CD14-positive monocyte (primary cell): Measurements from ENCODE around the gene KIF17. TPM values are rescaled to one million over a fixed set of nuclear protein-coding genes. Genes with fewer than 3 reads are reported as not detected.
A peak's percentile ranks its signal among the peaks of the same experiment; 100 is the strongest.

Source experiments
- DNase-seq, 3 donors: peaks; one replicate each; pipeline ENCODE4 v3.0.0-alpha.2; 2011 to 2022
- H2AFZ ChIP-seq: 2 replicates; pipeline ENCODE4 v1.6.0; 2012; ENCODE audit warnings: mild to moderate bottlenecking, low read depth, low read length, inconsistent platforms; ENCODE audit not compliant: insufficient read depth, poor library complexity, severe bottlenecking
- H3K27ac ChIP-seq, 2 donors: 1 replicate in 1 of 2; 2 replicates in 1 of 2; pipeline ENCODE4 v1.5.1; 2012 to 2013; ENCODE audit warnings: low read length in 2 of 2, control low read depth in 1 of 2, inconsistent platforms in 1 of 2, low read depth in 1 of 2, mild to moderate bottlenecking in 1 of 2
- H3K27me3 ChIP-seq, 2 donors: one replicate each; pipeline versions ENCODE4 v1.6.0 to v1.6.1; 2011 to 2013; ENCODE audit warnings: low read length in 2 of 2; ENCODE audit not compliant: control insufficient read depth in 2 of 2, insufficient read depth in 2 of 2
- H3K36me3 ChIP-seq, 2 donors: replicated peaks in 1 of 2; 1 replicate in 1 of 2; 2 replicates in 1 of 2; pipeline versions ENCODE4 v1.5.1 to v1.6.1; 2012 to 2013; ENCODE audit warnings: low read length in 2 of 2, control low read depth in 1 of 2, inconsistent platforms in 1 of 2, mild to moderate bottlenecking in 1 of 2; ENCODE audit not compliant: insufficient read depth in 2 of 2, control insufficient read depth in 1 of 2
- H3K4me1 ChIP-seq, 2 donors: 1 replicate in 1 of 2; 2 replicates in 1 of 2; pipeline versions ENCODE4 v1.5.1 to v1.6.1; 2012 to 2013; ENCODE audit warnings: low read length in 2 of 2, control low read depth in 1 of 2, inconsistent platforms in 1 of 2, mild to moderate bottlenecking in 1 of 2, moderate library complexity in 1 of 2; ENCODE audit not compliant: insufficient read depth in 2 of 2, control insufficient read depth in 1 of 2
- H3K4me2 ChIP-seq: replicated peaks from 2 replicates; pipeline ENCODE3; 2012; ENCODE audit warnings: low read length, moderate library complexity, mild to moderate bottlenecking; ENCODE audit not compliant: poor library complexity, severe bottlenecking; ENCODE audit errors: extremely low read depth
- H3K4me3 ChIP-seq, 3 experiments: fragments of 200-600 bp in 1 of 3; sonication (generic) in 1 of 3; replicated peaks in 1 of 3; 1 replicate in 2 of 3; 2 replicates in 1 of 3; pipeline ENCODE4 v1.5.1; 2011 to 2013; ENCODE audit warnings: low read length in 3 of 3, mild to moderate bottlenecking in 3 of 3, control low read depth in 2 of 3, low read depth in 2 of 3, inconsistent platforms in 1 of 3, moderate library complexity in 1 of 3
- H3K79me2 ChIP-seq: 2 replicates; pipeline ENCODE4 v1.6.0; 2012; ENCODE audit warnings: mild to moderate bottlenecking, control low read depth, inconsistent platforms, low read length, moderate library complexity; ENCODE audit not compliant: insufficient read depth
- H3K9ac ChIP-seq: 2 replicates; pipeline ENCODE4 v1.6.0; 2017; ENCODE audit warnings: low read length, mild to moderate bottlenecking; ENCODE audit not compliant: insufficient read depth, poor library complexity, severe bottlenecking
- H3K9me3 ChIP-seq, 2 donors: replicated peaks in 1 of 2; 1 replicate in 1 of 2; 2 replicates in 1 of 2; pipeline versions ENCODE4 v1.5.1 to v1.6.1; 2012 to 2013; ENCODE audit warnings: low read length in 2 of 2, control low read depth in 1 of 2; ENCODE audit not compliant: control insufficient read depth in 1 of 2, insufficient read depth in 1 of 2
- H4K20me1 ChIP-seq: 2 replicates; pipeline ENCODE4 v1.6.0; 2012; ENCODE audit warnings: mild to moderate bottlenecking, low read length, control low read depth, moderate library complexity; ENCODE audit not compliant: insufficient read depth
- H3K27ac Mint-ChIP-seq, 7 donors: one replicate each; pipeline ENCODE4 v1.8.0; 2020; ENCODE audit warnings: mild to moderate bottlenecking in 7 of 7, mixed read lengths in 7 of 7, moderate library complexity in 6 of 7, inconsistent platforms in 2 of 7
- H3K27me3 Mint-ChIP-seq, 3 donors: one replicate each; pipeline ENCODE4 v1.8.0; 2021 to 2022; ENCODE audit warnings: low read depth in 3 of 3, mild to moderate bottlenecking in 3 of 3, mixed read lengths in 3 of 3, moderate library complexity in 3 of 3, inconsistent platforms in 1 of 3
- H3K36me3 Mint-ChIP-seq, 2 donors: one replicate each; pipeline ENCODE4 v1.8.0; 2020; ENCODE audit warnings: mixed read lengths in 2 of 2, inconsistent platforms in 1 of 2, mild to moderate bottlenecking in 1 of 2
- H3K4me1 Mint-ChIP-seq: one replicate; pipeline ENCODE4 v1.8.0; 2020; ENCODE audit warnings: mild to moderate bottlenecking, mixed read lengths
- H3K4me3 Mint-ChIP-seq, 2 donors: one replicate each; pipeline ENCODE4 v1.8.0; 2020; ENCODE audit warnings: mild to moderate bottlenecking in 2 of 2, mixed read lengths in 2 of 2, moderate library complexity in 1 of 2
- H3K9me3 Mint-ChIP-seq, 7 donors: one replicate each; pipeline ENCODE4 v1.8.0; 2020 to 2022; ENCODE audit warnings: mixed read lengths in 7 of 7, mild to moderate bottlenecking in 6 of 7, moderate library complexity in 6 of 7, inconsistent platforms in 2 of 7
- WGBS: methylation state at CpG from one replicate; pipeline ENCODE4 v1.1.5; 2013; ENCODE audit warnings: missing lambda C conversion rate; ENCODE audit not compliant: insufficient coverage; 5-methylcytosine and 5-hydroxymethylcytosine counted together
- intact Hi-C, 2 donors: fragments of 100-400 bp; cut with micrococcal nuclease; formaldehyde crosslinking; loops; one replicate each; pipeline versions ENCODE4 v1.15.0 to v1.15.1; 2023
- polyA plus RNA-seq, 3 donors: library from polyadenylated mRNA; depleted of rRNA in 1 of 3; unstranded in 2 of 3; stranded (reverse) in 1 of 3; fragments of 300-500 nt in 2 of 3; fragments of >200 nt in 1 of 3; fragmentation: Illumina TruSeq in 2 of 3; gene quantifications; 1 replicate in 2 of 3; 2 replicates in 1 of 3; pipeline ENCODE4 v1.2.3, GENCODE V29; 2012 to 2021
- TF ChIP-seq, protein P1 (sequence below): fragments of 200-600 bp; IDR thresholded peaks from one replicate; pipeline ENCODE4 v1.8.0; 2022; ENCODE audit warnings: antibody characterized with exemption, mild to moderate bottlenecking

Gene KIF17
- polyA plus RNA-seq, 3 donors, result 0.16 TPM; not detected in 2

DNA sequence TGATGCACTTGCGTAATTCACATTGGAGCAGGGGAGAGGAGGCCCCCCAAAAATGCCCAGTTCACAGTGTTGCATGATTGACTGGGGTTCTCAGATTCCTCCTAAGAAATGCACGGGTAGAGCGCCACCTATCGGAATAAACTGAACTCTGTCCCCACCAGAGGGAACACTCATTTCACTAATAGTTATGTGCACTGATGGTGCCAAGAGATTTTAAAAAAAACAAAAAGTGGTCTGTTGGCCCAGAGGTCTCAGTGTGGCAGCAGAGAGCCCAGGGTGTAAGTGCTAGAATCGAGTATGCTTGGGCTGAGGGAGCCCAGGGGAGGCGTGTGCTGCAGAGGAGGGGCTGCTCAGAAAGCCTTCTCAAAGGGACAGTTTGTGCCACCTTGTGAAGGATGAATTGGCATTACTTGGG is 77.6 kb downstream of the KIF17 start:
- Histone ChIP-seq H3K27me3 (no peaks in the 10 kb centered on the region), H4K20me1 (peaks cover 43% of the 10 kb centered on the region), H3K36me3 (peaks cover 62 to 86% of the 10 kb centered on the region in 2 donors), H3K4me1 (no peaks in the 10 kb centered on the region), H3K79me2 (no peaks in the 10 kb centered on the region), H3K4me3 (no peak overlapping the region), H3K4me2 (no peak overlapping the region), H3K9me3 (no peaks in the 10 kb centered on the region), H3K27ac (no peak overlapping the region), H2AFZ (no peak overlapping the region), H3K9ac (no peak overlapping the region)
- Mint-ChIP-seq H3K4me3 (no peak overlapping the region), H3K27me3 (peaks cover 0 to 3% (median 1%) of the 10 kb centered on the region in 3 donors), H3K36me3 (peaks cover 72 to 78% of the 10 kb centered on the region in 2 donors), H3K9me3 (no peaks in the 10 kb centered on the region), H3K27ac (peak overlapping the region in 1 of 7 donors; percentile 85), H3K4me1 (peaks cover 5% of the 10 kb centered on the region)
- TF ChIP-seq, protein P1, sequence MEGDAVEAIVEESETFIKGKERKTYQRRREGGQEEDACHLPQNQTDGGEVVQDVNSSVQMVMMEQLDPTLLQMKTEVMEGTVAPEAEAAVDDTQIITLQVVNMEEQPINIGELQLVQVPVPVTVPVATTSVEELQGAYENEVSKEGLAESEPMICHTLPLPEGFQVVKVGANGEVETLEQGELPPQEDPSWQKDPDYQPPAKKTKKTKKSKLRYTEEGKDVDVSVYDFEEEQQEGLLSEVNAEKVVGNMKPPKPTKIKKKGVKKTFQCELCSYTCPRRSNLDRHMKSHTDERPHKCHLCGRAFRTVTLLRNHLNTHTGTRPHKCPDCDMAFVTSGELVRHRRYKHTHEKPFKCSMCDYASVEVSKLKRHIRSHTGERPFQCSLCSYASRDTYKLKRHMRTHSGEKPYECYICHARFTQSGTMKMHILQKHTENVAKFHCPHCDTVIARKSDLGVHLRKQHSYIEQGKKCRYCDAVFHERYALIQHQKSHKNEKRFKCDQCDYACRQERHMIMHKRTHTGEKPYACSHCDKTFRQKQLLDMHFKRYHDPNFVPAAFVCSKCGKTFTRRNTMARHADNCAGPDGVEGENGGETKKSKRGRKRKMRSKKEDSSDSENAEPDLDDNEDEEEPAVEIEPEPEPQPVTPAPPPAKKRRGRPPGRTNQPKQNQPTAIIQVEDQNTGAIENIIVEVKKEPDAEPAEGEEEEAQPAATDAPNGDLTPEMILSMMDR, result peak; percentile 86
- intact Hi-C loops, result loop anchor here (1.0 to 2.0 kb wide), 3 partner anchors 65 to 118 kb away; no protein-coding TSS in a partner anchor
- DNase-seq, result peak; percentile 47 to 64 (median 62)
- 67% methylated on average over 3 of the region's 6 CpGs for WGBS

DNA sequence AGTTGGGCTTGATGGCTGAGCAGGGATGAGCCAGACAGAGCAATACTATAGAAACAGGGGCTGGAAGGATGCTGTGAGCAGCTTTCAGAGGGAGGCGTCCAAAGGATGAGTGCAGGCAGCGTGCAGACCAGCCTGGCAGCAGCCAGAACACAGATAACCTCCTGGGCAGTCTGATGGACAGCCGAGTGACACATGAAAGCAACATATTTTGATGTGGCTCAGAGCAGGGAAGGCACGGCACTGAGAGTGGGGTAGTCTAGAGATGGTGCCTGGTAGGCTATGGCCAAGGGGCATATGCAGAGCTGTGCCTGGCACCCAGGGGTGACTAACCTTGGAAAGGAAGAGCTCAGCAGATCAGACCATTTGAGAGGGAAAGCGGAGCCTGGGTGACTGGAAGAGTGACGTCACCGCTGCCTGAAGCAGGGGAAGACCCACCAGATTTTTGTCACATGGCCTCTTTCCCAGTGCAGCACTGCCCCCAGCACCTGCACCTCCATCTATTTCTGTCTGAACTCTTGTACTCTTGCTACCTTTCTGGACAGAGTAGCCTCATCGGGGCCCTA is 80.9 kb downstream of the KIF17 start:
- Histone ChIP-seq H3K4me3 (no peak overlapping the region), H3K27me3 (no peaks in the 10 kb centered on the region), H2AFZ (no peak overlapping the region), H3K4me2 (no peak overlapping the region), H3K79me2 (peaks cover 16% of the 10 kb centered on the region), H3K9me3 (no peaks in the 10 kb centered on the region), H3K36me3 (peaks cover 38 to 54% of the 10 kb centered on the region in 2 donors), H3K4me1 (peaks cover 15 to 16% of the 10 kb centered on the region in 2 donors), H3K9ac (no peak overlapping the region), H3K27ac (no peak overlapping the region), H4K20me1 (peaks cover 52% of the 10 kb centered on the region)
- Mint-ChIP-seq H3K9me3 (no peaks in the 10 kb centered on the region), H3K36me3 (peaks cover 45 to 56% of the 10 kb centered on the region in 2 donors), H3K27ac (peak overlapping the region in 2 of 7 donors; percentile 25 to 42), H3K4me3 (no peak overlapping the region), H3K27me3 (peaks cover 0 to 1% (median 0%) of the 10 kb centered on the region in 3 donors), H3K4me1 (peaks cover 19% of the 10 kb centered on the region)
- no peak for DNase-seq
- WGBS, result 94% methylated on average over 7 of the region's 8 CpGs
- TF ChIP-seq, protein P1, result no peak
- intact Hi-C loops, result no loop called here
